ENCODE results near the gene TTLL13.

The TTLL13 gene

DNA sequence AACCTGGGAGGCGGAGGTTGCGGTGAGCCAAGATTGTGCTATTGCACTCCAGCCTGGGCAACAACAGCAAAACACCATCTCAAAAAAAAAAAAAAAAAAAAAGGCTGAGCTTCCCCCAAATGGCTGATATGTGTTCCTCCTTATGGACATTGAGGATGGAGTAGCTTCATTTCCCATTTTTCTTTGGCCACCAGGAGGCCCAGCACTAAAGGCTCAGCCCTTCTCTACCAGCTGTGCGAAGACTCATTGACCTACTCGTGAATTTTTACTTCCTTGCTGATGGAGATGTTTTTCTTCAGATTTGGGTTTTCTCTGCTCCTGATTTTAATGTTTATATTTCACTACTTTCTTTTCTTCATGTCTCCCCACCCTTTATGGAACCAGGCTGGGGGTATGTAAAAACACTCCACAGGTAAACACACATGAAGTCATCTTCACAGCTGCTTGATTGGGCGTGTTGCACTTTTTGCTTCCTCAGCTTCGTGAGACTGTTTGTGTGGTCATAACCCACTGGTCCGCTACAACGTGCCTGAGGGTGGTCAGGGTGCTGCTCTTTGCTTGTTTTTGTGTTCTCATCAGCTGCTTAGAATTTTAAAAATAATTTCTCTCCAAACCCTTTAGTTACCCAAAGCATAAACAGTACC lies 34.7 kb upstream of the TTLL13 start:
- no peaks in the 10 kb centered on the region for H3K36me3 ChIP-seq (replicated peaks; ENCODE audit: insufficient read depth, low read length)
- no peaks in the 10 kb centered on the region for H3K9me3 ChIP-seq (replicated peaks; ENCODE audit: insufficient read depth, low read length)
- H3F3A ChIP-seq (ENCODE audit: insufficient read depth, low read length) = no peaks in the 10 kb centered on the region
- no peaks in the 10 kb centered on the region for H3K27me3 ChIP-seq (replicated peaks; ENCODE audit: insufficient read depth, low read length)
- H3K9ac ChIP-seq (ENCODE audit: low read length) = no peak overlapping the region
- peaks cover 52% of the 10 kb centered on the region for H3K79me2 ChIP-seq (ENCODE audit: low read length)
- DNase-seq = no peak
- H3K4me2 ChIP-seq (ENCODE audit: low read depth, low read length) = no peak overlapping the region
- no peak for TF ChIP-seq EZH2phosphoT487 (IDR thresholded peaks at IDR 0.05; ENCODE audit: low read length)
- TF ChIP-seq, protein P1, sequence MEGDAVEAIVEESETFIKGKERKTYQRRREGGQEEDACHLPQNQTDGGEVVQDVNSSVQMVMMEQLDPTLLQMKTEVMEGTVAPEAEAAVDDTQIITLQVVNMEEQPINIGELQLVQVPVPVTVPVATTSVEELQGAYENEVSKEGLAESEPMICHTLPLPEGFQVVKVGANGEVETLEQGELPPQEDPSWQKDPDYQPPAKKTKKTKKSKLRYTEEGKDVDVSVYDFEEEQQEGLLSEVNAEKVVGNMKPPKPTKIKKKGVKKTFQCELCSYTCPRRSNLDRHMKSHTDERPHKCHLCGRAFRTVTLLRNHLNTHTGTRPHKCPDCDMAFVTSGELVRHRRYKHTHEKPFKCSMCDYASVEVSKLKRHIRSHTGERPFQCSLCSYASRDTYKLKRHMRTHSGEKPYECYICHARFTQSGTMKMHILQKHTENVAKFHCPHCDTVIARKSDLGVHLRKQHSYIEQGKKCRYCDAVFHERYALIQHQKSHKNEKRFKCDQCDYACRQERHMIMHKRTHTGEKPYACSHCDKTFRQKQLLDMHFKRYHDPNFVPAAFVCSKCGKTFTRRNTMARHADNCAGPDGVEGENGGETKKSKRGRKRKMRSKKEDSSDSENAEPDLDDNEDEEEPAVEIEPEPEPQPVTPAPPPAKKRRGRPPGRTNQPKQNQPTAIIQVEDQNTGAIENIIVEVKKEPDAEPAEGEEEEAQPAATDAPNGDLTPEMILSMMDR (IDR thresholded peaks at IDR 0.05; ENCODE audit: low read length) = 0 out of 2 replicates have a peak, but pooled peaks have one; percentile 8
- H3K27ac ChIP-seq (ENCODE audit: low read length) = no peak overlapping the region
- H3K4me3 ChIP-seq (ENCODE audit: low read length) = no peak overlapping the region
- H4K20me1 ChIP-seq (ENCODE audit: insufficient read depth, low read length) = no peaks in the 10 kb centered on the region
- no peaks in the 10 kb centered on the region for H3K4me1 ChIP-seq (ENCODE audit: low read length)
- no peaks in the 10 kb centered on the region for H3K9me2 ChIP-seq (replicated peaks; ENCODE audit: insufficient read depth, low read length)
- no peak overlapping the region for H2AFZ ChIP-seq (ENCODE audit: low read length)

DNA sequence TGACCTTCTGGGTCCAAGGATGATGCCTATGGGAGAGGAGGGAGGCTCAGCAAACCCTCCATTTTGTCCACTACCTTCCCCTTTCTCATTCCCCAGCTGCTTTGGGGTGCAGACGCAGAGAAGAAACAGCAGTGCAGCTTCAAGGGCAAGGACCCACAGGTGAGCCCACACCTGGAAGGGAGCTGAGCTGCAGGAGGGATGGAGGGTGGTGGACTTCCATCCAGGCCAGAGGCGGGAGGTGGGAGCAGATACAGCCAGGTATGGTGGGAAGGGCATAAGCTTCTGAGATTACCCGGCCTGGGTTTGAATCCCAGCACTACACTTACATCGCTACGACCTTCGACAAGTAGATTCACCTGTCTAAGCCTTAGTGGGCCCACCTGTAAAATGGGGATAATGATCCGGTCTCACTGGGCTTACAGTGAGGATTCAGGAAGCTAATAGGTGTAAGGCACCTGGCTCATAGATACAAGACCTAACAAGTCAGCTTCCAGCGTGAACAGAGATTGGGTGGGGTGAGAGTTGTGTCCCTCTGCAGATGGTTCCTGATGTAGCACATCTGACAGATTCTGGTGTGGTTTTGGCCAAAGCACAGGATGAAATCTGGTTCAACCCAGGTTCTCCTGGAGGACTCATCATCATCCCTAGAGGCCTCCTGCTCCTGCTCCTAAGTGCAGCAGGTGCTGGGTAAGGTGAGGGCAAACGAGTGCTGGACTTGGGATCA lies 31.5 kb upstream of the TTLL13 start:
- no peaks in the 10 kb centered on the region for H3K9me3 ChIP-seq (replicated peaks; ENCODE audit: insufficient read depth, low read length)
- H3K9me2 ChIP-seq (replicated peaks; ENCODE audit: insufficient read depth, low read length) = no peaks in the 10 kb centered on the region
- H3K27me3 ChIP-seq (replicated peaks; ENCODE audit: insufficient read depth, low read length) = no peaks in the 10 kb centered on the region
- peaks cover 26% of the 10 kb centered on the region for H3K79me2 ChIP-seq (ENCODE audit: low read length)
- H3F3A ChIP-seq (ENCODE audit: insufficient read depth, low read length) = no peaks in the 10 kb centered on the region
- H3K4me3 ChIP-seq (ENCODE audit: low read length) = no peak overlapping the region
- no peak overlapping the region for H3K4me2 ChIP-seq (ENCODE audit: low read depth, low read length)
- DNase-seq = no peak
- TF ChIP-seq, protein P1 (IDR thresholded peaks at IDR 0.05; ENCODE audit: low read length) = no peak
- no peak for TF ChIP-seq EZH2 (optimal IDR thresholded peaks at IDR 0.05; ENCODE audit: low read depth, low read length)
- TF ChIP-seq EZH2phosphoT487 (IDR thresholded peaks at IDR 0.05; ENCODE audit: low read length) = no peak
- H2AFZ ChIP-seq (ENCODE audit: low read length) = no peak overlapping the region
- H3K36me3 ChIP-seq (replicated peaks; ENCODE audit: insufficient read depth, low read length) = no peaks in the 10 kb centered on the region
- H3K27ac ChIP-seq (ENCODE audit: low read length) = no peak overlapping the region
- H3K4me1 ChIP-seq (ENCODE audit: low read length) = no peaks in the 10 kb centered on the region
- no peak overlapping the region for H3K9ac ChIP-seq (ENCODE audit: low read length)
- H4K20me1 ChIP-seq (ENCODE audit: insufficient read depth, low read length) = no peaks in the 10 kb centered on the region

DNA sequence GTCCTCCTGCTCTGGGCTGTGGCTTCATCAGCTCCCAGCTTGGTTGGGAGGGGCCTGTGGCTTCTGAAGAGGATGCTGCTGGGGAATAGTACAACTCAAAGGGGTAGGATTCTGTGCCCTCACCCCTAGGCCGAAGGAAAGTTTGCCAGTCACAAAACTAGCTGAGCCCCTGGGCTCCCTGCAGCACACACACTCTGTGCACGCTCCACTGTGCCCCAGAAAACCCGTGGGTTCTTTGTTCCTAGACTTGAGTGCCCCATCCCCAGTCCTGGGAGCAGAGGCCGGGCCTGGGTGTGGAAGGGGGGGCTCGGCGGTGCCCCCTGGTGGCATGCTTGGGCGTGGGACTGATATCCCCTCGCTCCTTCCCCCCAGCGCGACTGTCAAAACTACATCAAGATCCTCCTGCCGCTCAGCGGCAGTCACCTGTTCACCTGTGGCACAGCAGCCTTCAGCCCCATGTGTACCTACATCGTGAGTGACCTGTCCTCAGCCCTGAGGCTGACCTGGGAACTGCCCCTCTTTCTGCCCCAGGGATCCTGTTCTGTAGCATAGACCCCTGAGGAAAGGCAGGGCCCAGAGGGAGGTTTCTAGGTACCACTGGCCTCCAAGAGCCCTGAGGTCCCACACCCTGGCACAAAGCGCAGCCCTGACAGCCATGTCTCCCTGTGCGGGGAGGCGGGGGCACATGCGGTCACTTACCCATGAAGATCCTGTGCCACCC lies 29.8 kb upstream of the TTLL13 start:
- Histone ChIP-seq H3K9ac (ENCODE audit: low read length) (no peak overlapping the region), H4K20me1 (ENCODE audit: insufficient read depth, low read length) (no peaks in the 10 kb centered on the region), H3K79me2 (ENCODE audit: low read length) (peaks cover 14% of the 10 kb centered on the region), H3K4me3 (ENCODE audit: low read length) (no peak overlapping the region), H3F3A (ENCODE audit: insufficient read depth, low read length) (no peaks in the 10 kb centered on the region), H3K4me2 (ENCODE audit: low read depth, low read length) (no peak overlapping the region), H3K27ac (ENCODE audit: low read length) (no peak overlapping the region), H3K4me1 (ENCODE audit: low read length) (no peaks in the 10 kb centered on the region), H3K9me3 (replicated peaks; ENCODE audit: insufficient read depth, low read length) (no peaks in the 10 kb centered on the region), H3K27me3 (replicated peaks; ENCODE audit: insufficient read depth, low read length) (no peaks in the 10 kb centered on the region), H3K9me2 (replicated peaks; ENCODE audit: insufficient read depth, low read length) (no peaks in the 10 kb centered on the region), H2AFZ (ENCODE audit: low read length) (no peak overlapping the region), H3K36me3 (replicated peaks; ENCODE audit: insufficient read depth, low read length) (no peaks in the 10 kb centered on the region)
- peak; percentile 9 for DNase-seq
- TF ChIP-seq, protein P1 (IDR thresholded peaks at IDR 0.05; ENCODE audit: low read length) = peak; percentile 60
- TF ChIP-seq EZH2 (optimal IDR thresholded peaks at IDR 0.05; ENCODE audit: low read depth, low read length) (no peak), EZH2phosphoT487 (IDR thresholded peaks at IDR 0.05; ENCODE audit: low read length) (no peak)
